HUES48 (cell line): ENCODE results near the gene FOXD2.

Source experiments
- H3K27ac ChIP-seq: one replicate; pipeline ENCODE4 v1.7.0; 2013; ENCODE audit warnings: low read depth, low read length, inconsistent platforms
- H3K27me3 ChIP-seq: 2 replicates; pipeline ENCODE4 v1.6.1; 2013; ENCODE audit warnings: mild to moderate bottlenecking, low read length; ENCODE audit not compliant: control insufficient read depth, insufficient read depth
- H3K36me3 ChIP-seq: 2 replicates; pipeline ENCODE4 v1.6.1; 2013; ENCODE audit warnings: low read length; ENCODE audit not compliant: control insufficient read depth, insufficient read depth
- H3K4me1 ChIP-seq: 2 replicates; pipeline ENCODE4 v1.6.1; 2013; ENCODE audit warnings: mild to moderate bottlenecking, low read length; ENCODE audit not compliant: control insufficient read depth, insufficient read depth
- H3K4me3 ChIP-seq: 2 replicates; pipeline ENCODE4 v1.5.1; 2013; ENCODE audit warnings: mild to moderate bottlenecking, low read depth, low read length
- H3K9ac ChIP-seq: 2 replicates; pipeline ENCODE4 v1.6.1; 2013; ENCODE audit warnings: mild to moderate bottlenecking, low read depth, low read length, moderate library complexity
- H3K9me3 ChIP-seq: 2 replicates; pipeline ENCODE4 v1.6.1; 2013; ENCODE audit warnings: low read length; ENCODE audit not compliant: control insufficient read depth, insufficient read depth

FOXD2 gene

GRCh38 chr1:47403321-47403910, 34.4 kb upstream of the FOXD2 start:
- Histone ChIP-seq H3K9me3 (no peaks in the 10 kb centered on the region), H3K9ac (no peak overlapping the region), H3K27ac (no peak overlapping the region), H3K4me3 (no peak overlapping the region), H3K4me1 (no peaks in the 10 kb centered on the region), H3K27me3 (peaks cover 13% of the 10 kb centered on the region), H3K36me3 (no peaks in the 10 kb centered on the region)

GRCh38 chr1:47405697-47406096, 32.1 kb upstream of the FOXD2 start:
- H3K4me1 ChIP-seq, result no peaks in the 10 kb centered on the region
- H3K27me3 ChIP-seq, result peaks cover 20% of the 10 kb centered on the region
- no peak overlapping the region for H3K9ac ChIP-seq
- no peak overlapping the region for H3K4me3 ChIP-seq
- no peak overlapping the region for H3K27ac ChIP-seq
- no peaks in the 10 kb centered on the region for H3K36me3 ChIP-seq
- no peaks in the 10 kb centered on the region for H3K9me3 ChIP-seq

DNA sequence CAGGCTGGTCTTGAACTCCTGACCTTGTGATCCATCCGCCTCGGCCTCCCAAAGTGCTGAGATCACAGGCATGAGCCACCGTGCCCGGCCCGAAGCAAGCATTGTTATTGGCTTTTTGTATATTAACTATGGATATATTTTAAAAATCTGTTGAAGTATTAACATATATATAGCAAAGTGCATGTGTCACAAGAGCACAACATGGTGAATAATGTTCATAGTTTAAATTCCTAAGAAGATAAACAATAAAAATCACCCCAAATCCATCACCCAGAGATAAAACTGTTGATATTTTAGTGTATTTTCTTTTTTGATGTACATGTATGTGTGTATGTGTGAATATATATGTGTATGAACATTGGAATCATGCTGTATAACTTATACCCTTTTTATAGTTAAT, 30.9 kb upstream of the FOXD2 start:
- Histone ChIP-seq H3K4me1 (no peaks in the 10 kb centered on the region), H3K4me3 (no peak overlapping the region), H3K9me3 (no peaks in the 10 kb centered on the region), H3K27me3 (peaks cover 21% of the 10 kb centered on the region), H3K27ac (no peak overlapping the region), H3K9ac (no peak overlapping the region), H3K36me3 (no peaks in the 10 kb centered on the region)

- H3K27me3 ChIP-seq, result peaks cover 21% of the 10 kb centered on the region
- H3K4me1 ChIP-seq, result no peaks in the 10 kb centered on the region
- H3K9ac ChIP-seq, result no peak overlapping the region
- no peaks in the 10 kb centered on the region for H3K36me3 ChIP-seq
- H3K9me3 ChIP-seq, result no peaks in the 10 kb centered on the region
- H3K27ac ChIP-seq, result no peak overlapping the region
- H3K4me3 ChIP-seq, result no peak overlapping the region
Measured at GRCh38 chr1:47407481-47407880, 30.4 kb upstream of the FOXD2 start.

DNA sequence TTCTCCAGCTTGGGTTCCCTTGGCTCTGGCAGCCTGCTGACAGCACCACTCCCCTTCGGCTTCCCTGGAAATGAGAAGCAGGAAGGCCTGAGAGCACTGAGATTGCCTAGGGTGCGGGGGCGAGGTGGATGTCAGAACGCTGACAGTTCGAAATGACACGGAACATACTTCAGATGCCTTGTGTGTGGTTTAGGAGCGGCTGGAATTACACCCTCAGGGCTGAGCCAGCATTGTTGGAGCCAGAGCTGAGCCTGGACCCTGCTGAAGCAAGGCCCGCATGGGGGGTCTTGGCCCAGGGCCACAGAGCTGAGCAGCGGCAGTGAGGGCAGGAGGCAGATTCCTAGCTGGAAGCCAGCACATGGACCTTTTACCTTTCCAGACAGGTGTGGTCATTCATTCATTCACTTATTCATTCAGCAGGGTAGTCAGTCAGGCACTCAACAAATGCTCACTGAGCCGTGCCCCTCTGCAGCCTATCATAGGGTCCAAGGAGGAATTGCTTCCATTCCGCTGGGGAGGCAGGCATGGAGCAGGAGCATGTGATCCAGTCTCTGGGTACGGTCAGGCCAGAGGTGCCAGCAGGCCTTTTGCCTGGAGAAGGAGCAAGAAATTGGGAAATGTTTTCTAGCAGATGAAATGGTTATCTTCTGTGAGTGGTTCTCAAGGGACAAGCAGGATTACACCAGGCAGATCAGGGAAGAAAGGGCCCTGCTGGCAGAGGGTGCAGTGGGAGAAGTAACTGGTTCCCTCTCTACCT, 28.4 kb upstream of the FOXD2 start:
- H3K4me1 ChIP-seq, result no peaks in the 10 kb centered on the region
- H3K4me3 ChIP-seq, result no peak overlapping the region
- H3K9ac ChIP-seq, result no peak overlapping the region
- peaks cover 30% of the 10 kb centered on the region for H3K27me3 ChIP-seq
- no peaks in the 10 kb centered on the region for H3K36me3 ChIP-seq
- no peaks in the 10 kb centered on the region for H3K9me3 ChIP-seq
- no peak overlapping the region for H3K27ac ChIP-seq

GRCh38 chr1:47410068-47410455, 27.8 kb upstream of the FOXD2 start:
- Histone ChIP-seq H3K27me3 (peaks cover 36% of the 10 kb centered on the region), H3K36me3 (no peaks in the 10 kb centered on the region), H3K4me1 (no peaks in the 10 kb centered on the region), H3K9ac (no peak overlapping the region), H3K27ac (no peak overlapping the region), H3K4me3 (no peak overlapping the region), H3K9me3 (no peaks in the 10 kb centered on the region)

GRCh38 chr1:47411436-47411835, 26.4 kb upstream of the FOXD2 start:
- H3K4me1 ChIP-seq, result no peaks in the 10 kb centered on the region
- H3K27me3 ChIP-seq, result peaks cover 50% of the 10 kb centered on the region
- H3K4me3 ChIP-seq, result no peak overlapping the region
- no peak overlapping the region for H3K27ac ChIP-seq
- no peaks in the 10 kb centered on the region for H3K36me3 ChIP-seq
- no peaks in the 10 kb centered on the region for H3K9me3 ChIP-seq
- H3K9ac ChIP-seq, result no peak overlapping the region

- no peak overlapping the region for H3K9ac ChIP-seq
- no peak overlapping the region for H3K27ac ChIP-seq
- H3K36me3 ChIP-seq, result no peaks in the 10 kb centered on the region
- H3K27me3 ChIP-seq, result peaks cover 60% of the 10 kb centered on the region
- H3K4me3 ChIP-seq, result no peak overlapping the region
- H3K4me1 ChIP-seq, result no peaks in the 10 kb centered on the region
- no peaks in the 10 kb centered on the region for H3K9me3 ChIP-seq
Measured at GRCh38 chr1:47412437-47412836, 25.4 kb upstream of the FOXD2 start.

- Histone ChIP-seq H3K4me3 (peak within 1 kb of the TSS; percentile 59), H3K27ac (no peak within 1 kb of the TSS), H3K4me1 (no peaks in the 10 kb centered on the region), H3K27me3 (peaks cover 83% of the 10 kb centered on the region), H3K36me3 (no peaks in the 10 kb centered on the region), H3K9ac (no peak within 1 kb of the TSS), H3K9me3 (no peaks in the 10 kb centered on the region)
Measured at GRCh38 chr1:47415728-47416318, 22.0 kb upstream of the FOXD2 start, which contains the start of gene FOXE3. TSS of gene FOXE3 (plus strand) at chr1:47416285. CDS start at chr1:47416316, 31 bp downstream.

GRCh38 chr1:47416319-47417169, 21.3 kb upstream of the FOXD2 start:
- H3K27me3 ChIP-seq, result peaks cover 83% of the 10 kb centered on the region
- no peaks in the 10 kb centered on the region for H3K4me1 ChIP-seq
- no peak overlapping the region for H3K9ac ChIP-seq
- H3K4me3 ChIP-seq, result peak overlapping the region; percentile 59
- H3K36me3 ChIP-seq, result no peaks in the 10 kb centered on the region
- H3K9me3 ChIP-seq, result no peaks in the 10 kb centered on the region
- H3K27ac ChIP-seq, result no peak overlapping the region
